Keratinocyte (primary cell): ENCODE measurements around the gene PYY.

ENCODE experiments used
- CTCF ChIP-seq, 3 experiments: IDR thresholded peaks in 1 of 3; conservative IDR thresholded peaks in 1 of 3; optimal IDR thresholded peaks in 1 of 3; 2 replicates in 2 of 3; 3 replicates in 1 of 3; pipeline versions ENCODE3 to v1.5.1; 2011; ENCODE audit warnings: low read length in 3 of 3, mild to moderate bottlenecking in 3 of 3, moderate library complexity in 2 of 3, control low read depth in 1 of 3, inconsistent platforms in 1 of 3; ENCODE audit not compliant: insufficient read depth in 2 of 3; ENCODE audit errors: extremely low read depth in 1 of 3
- EZH2 ChIP-seq: IDR thresholded peaks from one replicate; pipeline ENCODE4 v1.6.1; 2012; ENCODE audit warnings: inconsistent platforms, mild to moderate bottlenecking, low read length, moderate library complexity

DNA sequence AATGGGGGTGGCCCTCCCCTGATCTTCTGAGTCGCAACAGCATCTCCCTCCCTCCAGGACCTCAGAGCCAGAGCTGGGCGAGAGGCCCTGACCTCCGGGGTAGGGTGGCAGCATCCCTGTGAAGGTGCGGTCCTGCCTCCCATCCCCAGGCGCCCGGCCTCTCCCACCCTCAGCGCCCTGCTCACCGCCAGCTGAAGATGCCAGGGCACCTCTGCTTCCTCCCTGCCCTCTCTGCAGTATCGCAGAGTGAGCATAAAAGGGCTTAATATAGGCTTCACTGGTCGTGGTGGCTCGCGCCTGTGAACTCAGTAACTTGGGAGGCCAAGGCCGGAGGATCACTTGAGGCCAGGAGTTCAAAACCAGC, 35.7 kb downstream of the PYY start:
- no peak for TF ChIP-seq CTCF (optimal IDR thresholded peaks at IDR 0.05 in 1 of 3, IDR thresholded peaks at IDR 0.05 in 1 of 3, conservative IDR thresholded peaks at IDR 0.05 in 1 of 3; ENCODE audit: extremely low read depth in 1 of 3, insufficient read depth in 2 of 3, low read length in 3 of 3)
- no peak for TF ChIP-seq EZH2
